Suprapubic skin (tissue), 3 donors: ENCODE data around the gene KIAA1217.

Experiments used
- EP300 ChIP-seq: sonication (generic); formaldehyde crosslinking; IDR thresholded peaks from one replicate; pipeline ENCODE4 v1.6.1; 2017; ENCODE audit warnings: antibody characterized with exemption
- TF ChIP-seq, protein P1 (sequence below), 2 donors: fragments of 200-600 bp in 1 of 2; fragments of 450-650 bp in 1 of 2; sonication (generic) in 1 of 2; IDR thresholded peaks; one replicate each; pipeline ENCODE4 v1.5.1; 2016 to 2019; ENCODE audit warnings: antibody characterized with exemption in 2 of 2, mild to moderate bottlenecking in 1 of 2, moderate library complexity in 1 of 2

DNA sequence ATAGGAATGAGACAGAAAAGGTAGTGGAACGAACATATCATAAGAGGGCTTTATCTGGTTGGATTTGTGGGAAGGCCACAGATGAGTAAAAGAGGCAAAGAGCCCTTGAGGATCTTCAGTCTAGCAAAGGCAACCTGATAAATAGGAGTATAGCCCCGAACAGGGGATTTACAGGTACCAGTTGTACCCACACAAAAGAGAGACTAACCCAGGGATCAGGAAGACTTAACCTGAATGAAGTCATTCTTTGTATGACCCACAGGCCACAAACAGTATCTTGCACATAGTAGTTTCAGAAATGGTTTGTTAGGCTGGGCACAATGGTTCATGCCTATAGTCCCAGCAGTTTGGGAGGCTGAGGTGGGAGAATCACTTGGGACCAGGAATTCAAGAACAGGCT is 306.5 kb downstream of the KIAA1217 start:
- TF ChIP-seq EP300: no peak
- TF ChIP-seq, protein P1, sequence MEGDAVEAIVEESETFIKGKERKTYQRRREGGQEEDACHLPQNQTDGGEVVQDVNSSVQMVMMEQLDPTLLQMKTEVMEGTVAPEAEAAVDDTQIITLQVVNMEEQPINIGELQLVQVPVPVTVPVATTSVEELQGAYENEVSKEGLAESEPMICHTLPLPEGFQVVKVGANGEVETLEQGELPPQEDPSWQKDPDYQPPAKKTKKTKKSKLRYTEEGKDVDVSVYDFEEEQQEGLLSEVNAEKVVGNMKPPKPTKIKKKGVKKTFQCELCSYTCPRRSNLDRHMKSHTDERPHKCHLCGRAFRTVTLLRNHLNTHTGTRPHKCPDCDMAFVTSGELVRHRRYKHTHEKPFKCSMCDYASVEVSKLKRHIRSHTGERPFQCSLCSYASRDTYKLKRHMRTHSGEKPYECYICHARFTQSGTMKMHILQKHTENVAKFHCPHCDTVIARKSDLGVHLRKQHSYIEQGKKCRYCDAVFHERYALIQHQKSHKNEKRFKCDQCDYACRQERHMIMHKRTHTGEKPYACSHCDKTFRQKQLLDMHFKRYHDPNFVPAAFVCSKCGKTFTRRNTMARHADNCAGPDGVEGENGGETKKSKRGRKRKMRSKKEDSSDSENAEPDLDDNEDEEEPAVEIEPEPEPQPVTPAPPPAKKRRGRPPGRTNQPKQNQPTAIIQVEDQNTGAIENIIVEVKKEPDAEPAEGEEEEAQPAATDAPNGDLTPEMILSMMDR (IDR thresholded peaks at IDR 0.05): no peak
